ENCODE data around the gene ZYX. TPM values are rescaled to one million over a fixed set of nuclear protein-coding genes. Genes with fewer than 3 reads are reported as not detected.

The ZYX gene
- total RNA-seq, 6 experiments from 2014 or later: 491 to 576 (median 546) TPM

- H3K27ac Mint-ChIP-seq: no peak overlapping the region
- peaks cover 6% of the 10 kb centered on the region for H3K36me3 Mint-ChIP-seq (ENCODE audit: low read depth)
- peaks cover 6% of the 10 kb centered on the region for H3K27me3 Mint-ChIP-seq (ENCODE audit: insufficient read depth)
- DNase-seq: peak; percentile 74
- H3K4me3 Mint-ChIP-seq: no peak overlapping the region
- no peak for TF ChIP-seq CTCF (IDR thresholded peaks at IDR 0.05)
- no peaks in the 10 kb centered on the region for H3K9me3 Mint-ChIP-seq
- H3K4me1 Mint-ChIP-seq (ENCODE audit: low read depth): peaks cover 18% of the 10 kb centered on the region
Observed at GRCh38 chr7:143384148-143384547, 3.0 kb downstream of the ZYX start.

GRCh38 chr7:143384661-143385631 lies 3.8 kb downstream of the ZYX start:
- no peak for TF ChIP-seq CTCF (IDR thresholded peaks at IDR 0.05)
- H3K36me3 Mint-ChIP-seq (ENCODE audit: low read depth): peaks cover 11% of the 10 kb centered on the region
- no peak for DNase-seq
- H3K4me3 Mint-ChIP-seq: no peak overlapping the region
- peaks cover 18% of the 10 kb centered on the region for H3K4me1 Mint-ChIP-seq (ENCODE audit: low read depth)
- no peak overlapping the region for H3K27ac Mint-ChIP-seq
- H3K9me3 Mint-ChIP-seq: no peaks in the 10 kb centered on the region
- peaks cover 14% of the 10 kb centered on the region for H3K27me3 Mint-ChIP-seq (ENCODE audit: insufficient read depth)

- H3K9me3 Mint-ChIP-seq: no peaks in the 10 kb centered on the region
- peaks cover 16% of the 10 kb centered on the region for H3K36me3 Mint-ChIP-seq (ENCODE audit: low read depth)
- peaks cover 29% of the 10 kb centered on the region for H3K4me1 Mint-ChIP-seq (ENCODE audit: low read depth)
Observed at GRCh38 chr7:143385891-143386781, 5.0 kb downstream of the ZYX start.

GRCh38 chr7:143387156-143387975 lies 6.2 kb downstream of the ZYX start:
- Mint-ChIP-seq H3K4me1 (ENCODE audit: low read depth) (peaks cover 41% of the 10 kb centered on the region), H3K27me3 (ENCODE audit: insufficient read depth) (peaks cover 21% of the 10 kb centered on the region), H3K36me3 (ENCODE audit: low read depth) (peaks cover 21% of the 10 kb centered on the region), H3K9me3 (no peaks in the 10 kb centered on the region), H3K4me3 (peak overlapping the region; percentile 24), H3K27ac (peak overlapping the region; percentile 38)
- TF ChIP-seq CTCF (IDR thresholded peaks at IDR 0.05): peak; percentile 35; the same call in 1 of the 2 replicates
- no peak for DNase-seq

More at GRCh38 chr7:143385891-143386781, 5.0 kb downstream of the ZYX start:
- TF ChIP-seq CTCF (IDR thresholded peaks at IDR 0.05): no peak
- Mint-ChIP-seq H3K27ac (no peak overlapping the region), H3K27me3 (ENCODE audit: insufficient read depth) (peaks cover 17% of the 10 kb centered on the region), H3K4me3 (no peak overlapping the region)
- DNase-seq: no peak

GRCh38 chr7:143388051-143388450 lies 6.9 kb downstream of the ZYX start:
- H3K36me3 Mint-ChIP-seq (ENCODE audit: low read depth): peaks cover 28% of the 10 kb centered on the region
- peaks cover 48% of the 10 kb centered on the region for H3K4me1 Mint-ChIP-seq (ENCODE audit: low read depth)
- peak overlapping the region; percentile 24 for H3K4me3 Mint-ChIP-seq
- peaks cover 22% of the 10 kb centered on the region for H3K27me3 Mint-ChIP-seq (ENCODE audit: insufficient read depth)
- H3K9me3 Mint-ChIP-seq: no peaks in the 10 kb centered on the region
- no peak for TF ChIP-seq CTCF (IDR thresholded peaks at IDR 0.05)
- peak overlapping the region; percentile 38 for H3K27ac Mint-ChIP-seq
- DNase-seq: no peak
